Measurements from ENCODE around the gene TEX36. TPM values are rescaled to one million over a fixed set of nuclear protein-coding genes. Genes with fewer than 3 reads are reported as not detected.

TEX36 gene
- total RNA-seq, 1 experiment from 2014 or later = 0.25 TPM

DNA sequence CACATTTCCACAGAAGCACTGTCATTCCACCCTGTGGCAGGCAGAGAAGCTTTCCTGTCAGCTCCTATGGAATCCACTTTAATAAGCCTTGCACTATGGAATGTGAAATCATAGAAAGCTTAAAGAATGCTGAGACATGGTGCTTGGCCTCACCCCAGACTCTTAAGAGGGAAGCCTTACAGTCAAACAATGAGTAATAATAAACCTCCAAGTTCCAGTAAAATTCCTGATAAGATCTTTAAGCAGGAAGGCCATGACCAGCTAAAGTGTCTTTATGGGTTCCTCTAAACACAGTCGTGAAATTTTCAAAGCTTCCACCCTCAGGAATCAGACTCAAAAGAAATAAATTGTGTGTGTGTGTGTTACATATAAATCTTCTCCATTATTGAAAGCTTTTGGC is 11.9 kb upstream of the TEX36 start:
- ATAC-seq (no peak), DNase-seq (ENCODE audit: low read depth, low spot score) (no peak)
- ChIA-PET RAD21 (ENCODE audit: low non-redundant PET in 1 of 2, low total read pairs in 2 of 2, uncharacterized antibody in 2 of 2, unreplicated experiment in 2 of 2) (no interaction called here), POLR2A (no interaction called here), CTCF (no interaction called here)
- Histone ChIP-seq H2AFZ (ENCODE audit: low read depth, low read length, poor library complexity, severe bottlenecking) (no peak overlapping the region), H3K27ac (ENCODE audit: low read depth, low read length) (no peak overlapping the region), H3K4me2 (ENCODE audit: low read length) (no peak overlapping the region), H3K9ac (ENCODE audit: low read length) (no peak overlapping the region), H3K36me3 (ENCODE audit: control insufficient read depth in 1 of 2, insufficient read depth in 2 of 2, low read length in 2 of 2) (no peaks in the 10 kb centered on the region), H4K20me1 (ENCODE audit: insufficient read depth) (no peaks in the 10 kb centered on the region), H3K4me1 (ENCODE audit: control insufficient read depth in 1 of 2, insufficient read depth in 2 of 2, low read length in 2 of 2) (no peaks in the 10 kb centered on the region), H3K9me3 (ENCODE audit: control insufficient read depth in 1 of 2, insufficient read depth in 1 of 2, low read depth in 1 of 2, low read length in 2 of 2) (no peaks in the 10 kb centered on the region), H3K9me2 (ENCODE audit: insufficient read depth) (no peaks in the 10 kb centered on the region), H3K4me3 (replicated peaks in 1 of 2; ENCODE audit: low read depth in 1 of 2, low read length in 2 of 2) (no peak overlapping the region), H3K27me3 (ENCODE audit: insufficient read depth, low read length) (0 out of 2 replicates have a peak, but pooled peaks cover 9% of the 10 kb centered on the region), H3K79me2 (ENCODE audit: insufficient read depth, low read length) (no peaks in the 10 kb centered on the region)
- intact Hi-C loops (cut with micrococcal nuclease) = no loop called here
- TF ChIP-seq, protein P1, sequence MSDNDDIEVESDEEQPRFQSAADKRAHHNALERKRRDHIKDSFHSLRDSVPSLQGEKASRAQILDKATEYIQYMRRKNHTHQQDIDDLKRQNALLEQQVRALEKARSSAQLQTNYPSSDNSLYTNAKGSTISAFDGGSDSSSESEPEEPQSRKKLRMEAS (IDR thresholded peaks at IDR 0.05) = no peak
- no peak for TF ChIP-seq YY1 (IDR thresholded peaks at IDR 0.05; ENCODE audit: extremely low read depth, insufficient replicate concordance, low read depth, low read length)
- TF ChIP-seq SRF (IDR thresholded peaks at IDR 0.05; ENCODE audit: low read depth) = no peak
- TF ChIP-seq TCF7L2 (IDR thresholded peaks at IDR 0.05; ENCODE audit: borderline replicate concordance, extremely low read depth, insufficient read depth, insufficient read length) = no peak
- no peak for TF ChIP-seq SP1 (IDR thresholded peaks at IDR 0.05; ENCODE audit: low read depth)
- TF ChIP-seq POLR2A (IDR thresholded peaks at IDR 0.05; ENCODE audit: borderline replicate concordance, extremely low read depth, insufficient read depth, insufficient read length) = no peak
- TF ChIP-seq, protein P2, sequence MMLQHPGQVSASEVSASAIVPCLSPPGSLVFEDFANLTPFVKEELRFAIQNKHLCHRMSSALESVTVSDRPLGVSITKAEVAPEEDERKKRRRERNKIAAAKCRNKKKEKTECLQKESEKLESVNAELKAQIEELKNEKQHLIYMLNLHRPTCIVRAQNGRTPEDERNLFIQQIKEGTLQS (IDR thresholded peaks at IDR 0.05) = no peak
- TF ChIP-seq, protein P3, sequence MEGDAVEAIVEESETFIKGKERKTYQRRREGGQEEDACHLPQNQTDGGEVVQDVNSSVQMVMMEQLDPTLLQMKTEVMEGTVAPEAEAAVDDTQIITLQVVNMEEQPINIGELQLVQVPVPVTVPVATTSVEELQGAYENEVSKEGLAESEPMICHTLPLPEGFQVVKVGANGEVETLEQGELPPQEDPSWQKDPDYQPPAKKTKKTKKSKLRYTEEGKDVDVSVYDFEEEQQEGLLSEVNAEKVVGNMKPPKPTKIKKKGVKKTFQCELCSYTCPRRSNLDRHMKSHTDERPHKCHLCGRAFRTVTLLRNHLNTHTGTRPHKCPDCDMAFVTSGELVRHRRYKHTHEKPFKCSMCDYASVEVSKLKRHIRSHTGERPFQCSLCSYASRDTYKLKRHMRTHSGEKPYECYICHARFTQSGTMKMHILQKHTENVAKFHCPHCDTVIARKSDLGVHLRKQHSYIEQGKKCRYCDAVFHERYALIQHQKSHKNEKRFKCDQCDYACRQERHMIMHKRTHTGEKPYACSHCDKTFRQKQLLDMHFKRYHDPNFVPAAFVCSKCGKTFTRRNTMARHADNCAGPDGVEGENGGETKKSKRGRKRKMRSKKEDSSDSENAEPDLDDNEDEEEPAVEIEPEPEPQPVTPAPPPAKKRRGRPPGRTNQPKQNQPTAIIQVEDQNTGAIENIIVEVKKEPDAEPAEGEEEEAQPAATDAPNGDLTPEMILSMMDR (IDR thresholded peaks at IDR 0.05 in 2 of 3, conservative IDR thresholded peaks at IDR 0.05 in 1 of 3; ENCODE audit: borderline replicate concordance in 1 of 3, insufficient read depth in 1 of 3, low read depth in 2 of 3, low read length in 2 of 3) = no peak
- TF ChIP-seq EZH2 (IDR thresholded peaks at IDR 0.05) = no peak
- no peak for TF ChIP-seq EZH2phosphoT487 (IDR thresholded peaks at IDR 0.05; ENCODE audit: borderline replicate concordance)
- no peak for TF ChIP-seq POLR2AphosphoS5 (IDR thresholded peaks at IDR 0.05; ENCODE audit: low read depth, low read length)
- TF ChIP-seq ELF1 (IDR thresholded peaks at IDR 0.05; ENCODE audit: borderline replicate concordance, low read depth) = no peak
- TF ChIP-seq, protein P4, sequence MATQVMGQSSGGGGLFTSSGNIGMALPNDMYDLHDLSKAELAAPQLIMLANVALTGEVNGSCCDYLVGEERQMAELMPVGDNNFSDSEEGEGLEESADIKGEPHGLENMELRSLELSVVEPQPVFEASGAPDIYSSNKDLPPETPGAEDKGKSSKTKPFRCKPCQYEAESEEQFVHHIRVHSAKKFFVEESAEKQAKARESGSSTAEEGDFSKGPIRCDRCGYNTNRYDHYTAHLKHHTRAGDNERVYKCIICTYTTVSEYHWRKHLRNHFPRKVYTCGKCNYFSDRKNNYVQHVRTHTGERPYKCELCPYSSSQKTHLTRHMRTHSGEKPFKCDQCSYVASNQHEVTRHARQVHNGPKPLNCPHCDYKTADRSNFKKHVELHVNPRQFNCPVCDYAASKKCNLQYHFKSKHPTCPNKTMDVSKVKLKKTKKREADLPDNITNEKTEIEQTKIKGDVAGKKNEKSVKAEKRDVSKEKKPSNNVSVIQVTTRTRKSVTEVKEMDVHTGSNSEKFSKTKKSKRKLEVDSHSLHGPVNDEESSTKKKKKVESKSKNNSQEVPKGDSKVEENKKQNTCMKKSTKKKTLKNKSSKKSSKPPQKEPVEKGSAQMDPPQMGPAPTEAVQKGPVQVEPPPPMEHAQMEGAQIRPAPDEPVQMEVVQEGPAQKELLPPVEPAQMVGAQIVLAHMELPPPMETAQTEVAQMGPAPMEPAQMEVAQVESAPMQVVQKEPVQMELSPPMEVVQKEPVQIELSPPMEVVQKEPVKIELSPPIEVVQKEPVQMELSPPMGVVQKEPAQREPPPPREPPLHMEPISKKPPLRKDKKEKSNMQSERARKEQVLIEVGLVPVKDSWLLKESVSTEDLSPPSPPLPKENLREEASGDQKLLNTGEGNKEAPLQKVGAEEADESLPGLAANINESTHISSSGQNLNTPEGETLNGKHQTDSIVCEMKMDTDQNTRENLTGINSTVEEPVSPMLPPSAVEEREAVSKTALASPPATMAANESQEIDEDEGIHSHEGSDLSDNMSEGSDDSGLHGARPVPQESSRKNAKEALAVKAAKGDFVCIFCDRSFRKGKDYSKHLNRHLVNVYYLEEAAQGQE (IDR thresholded peaks at IDR 0.05; ENCODE audit: low read depth) = no peak
- TF ChIP-seq CBX3 (IDR thresholded peaks at IDR 0.05; ENCODE audit: low read depth) = no peak
- TF ChIP-seq ZFX (IDR thresholded peaks at IDR 0.05) = no peak
- no peak for TF ChIP-seq JUND (IDR thresholded peaks at IDR 0.05)
- no peak for TF ChIP-seq EGR1 (IDR thresholded peaks at IDR 0.05; ENCODE audit: low read depth)
- no TSS peak for BruUV-seq (replicated peaks)

All from HCT116 (cell line).